HepG2 (cell line): ENCODE data around the gene CD300A. TPM values are rescaled to one million over a fixed set of nuclear protein-coding genes. Genes with fewer than 3 reads are reported as not detected.

Experiments
- ATAD3A ChIP-seq: sonication (generic); formaldehyde crosslinking; IDR thresholded peaks from 2 replicates; pipeline ENCODE4 v1.4.0; 2020; ENCODE audit warnings: missing genetic modification reagents
- BCL6 ChIP-seq: IDR thresholded peaks from 2 replicates; pipeline ENCODE4 v1.6.1; 2016; ENCODE audit warnings: missing genetic modification reagents, missing compliant biosample characterization
- ELF4 ChIP-seq: sonication (generic); formaldehyde crosslinking; IDR thresholded peaks from 2 replicates; pipeline ENCODE4 v1.5.0; 2020; ENCODE audit warnings: missing genetic modification reagents, mild to moderate bottlenecking, moderate library complexity, borderline replicate concordance
- GATAD2A ChIP-seq: IDR thresholded peaks from 2 replicates; pipeline ENCODE4 v1.6.1; 2016
- HIC2 ChIP-seq: sonication (generic); formaldehyde crosslinking; IDR thresholded peaks from 2 replicates; pipeline ENCODE4 v1.9.0; 2022; ENCODE audit warnings: low read depth, missing genetic modification reagents
- JUND ChIP-seq: sonication (generic); formaldehyde crosslinking; IDR thresholded peaks from 2 replicates; pipeline ENCODE4 v1.8.0; 2022; ENCODE audit warnings: mild to moderate bottlenecking, missing genetic modification reagents
- NFYC ChIP-seq: IDR thresholded peaks from 2 replicates; pipeline ENCODE4 v1.6.1; 2016; ENCODE audit warnings: missing genetic modification reagents, missing compliant biosample characterization
- RORA ChIP-seq: sonication (generic); formaldehyde crosslinking; IDR thresholded peaks from 2 replicates; pipeline ENCODE4 v1.5.0; 2020; ENCODE audit warnings: mild to moderate bottlenecking, missing genetic modification reagents, moderate library complexity
- TBP ChIP-seq: sonication (generic); formaldehyde crosslinking; IDR thresholded peaks from 2 replicates; pipeline ENCODE4 v1.5.0; 2020; ENCODE audit warnings: missing genetic modification reagents
- ZBTB49 ChIP-seq: sonication (generic); formaldehyde crosslinking; IDR thresholded peaks from 2 replicates; pipeline ENCODE4 v1.4.0; 2020; ENCODE audit warnings: missing genetic modification reagents, borderline replicate concordance
- ZMAT5 ChIP-seq: sonication (generic); formaldehyde crosslinking; IDR thresholded peaks from 2 replicates; pipeline ENCODE4 v1.5.0; 2020; ENCODE audit warnings: mild to moderate bottlenecking, low read depth, missing genetic modification reagents, borderline replicate concordance
- ZNF263 ChIP-seq: sonication (generic); formaldehyde crosslinking; IDR thresholded peaks from 2 replicates; pipeline ENCODE4 v1.4.0; 2020; ENCODE audit warnings: missing genetic modification reagents
- ZNF331 ChIP-seq: sonication (generic); formaldehyde crosslinking; IDR thresholded peaks from 2 replicates; pipeline ENCODE4 v1.4.0; 2020; ENCODE audit warnings: missing genetic modification reagents
- ZNF543 ChIP-seq: sonication (generic); formaldehyde crosslinking; IDR thresholded peaks from 2 replicates; pipeline ENCODE4 v1.4.0; 2020; ENCODE audit warnings: mild to moderate bottlenecking, missing genetic modification reagents
- polyA plus RNA-seq, 8 experiments: library from polyadenylated mRNA; depleted of rRNA in 3 of 8; stranded (reverse) in 7 of 8; unstranded in 1 of 8; fragments of >200 nt; fragmentation: Illumina TruSeq in 4 of 8; extraction: Trizol in 4 of 8; gene quantifications; 2 replicates each; pipeline versions ENCODE4 v1.2.1 to v1.2.3, GENCODE V29; 2011 to 2016; ENCODE audit warnings: low read depth in 4 of 8, missing spikeins in 1 of 8, mixed read lengths in 1 of 8; ENCODE audit not compliant: insufficient read depth in 1 of 8
- total RNA-seq, 5 experiments: library from RNA; depleted of rRNA; stranded (reverse); fragments of >200 nt; fragmentation: Illumina TruSeq; extraction: Trizol; gene quantifications; 2 replicates each; pipeline ENCODE4 v1.2.3, GENCODE V29; 2016; ENCODE audit warnings: low read depth in 1 of 5
- TF ChIP-seq, protein P1 (sequence below): sonication (generic); formaldehyde crosslinking; IDR thresholded peaks from 2 replicates; pipeline ENCODE4 v1.4.0; 2020; ENCODE audit warnings: mild to moderate bottlenecking, missing genetic modification reagents
- TF ChIP-seq, protein P2 (sequence below): sonication (generic); formaldehyde crosslinking; IDR thresholded peaks from 2 replicates; pipeline ENCODE4 v1.8.0; 2022; ENCODE audit warnings: missing genetic modification reagents, mild to moderate bottlenecking, moderate library complexity, borderline replicate concordance
- TF ChIP-seq, protein P3 (sequence below): sonication (generic); formaldehyde crosslinking; IDR thresholded peaks from 2 replicates; pipeline ENCODE4 v1.4.0; 2020; ENCODE audit warnings: missing genetic modification reagents, borderline replicate concordance

Gene CD300A
- total and polyA plus RNA-seq, 2 of the 13 experiments (the other 11 are each of a cell fraction or from before 2014, with no cell fraction given) = not detected

- TF ChIP-seq TBP (CRISPR knock-in tag) (no peak), HIC2 (CRISPR knock-in tag) (no peak), JUND (no peak), ZNF263 (CRISPR knock-in tag) (peak; percentile 23; the same call in 1 of the 2 replicates), ZBTB49 (no peak), ELF4 (CRISPR knock-in tag) (no peak), ATAD3A (CRISPR knock-in tag) (no peak), ZMAT5 (CRISPR knock-in tag) (no peak), BCL6 (peak; percentile 77), ZNF331 (no peak), GATAD2A (CRISPR knock-in tag) (peak; percentile 41; the same call in 1 of the 2 replicates), RORA (no peak), NFYC (CRISPR knock-in tag) (no peak), ZNF543 (CRISPR knock-in tag) (no peak)
- TF ChIP-seq, protein P1, sequence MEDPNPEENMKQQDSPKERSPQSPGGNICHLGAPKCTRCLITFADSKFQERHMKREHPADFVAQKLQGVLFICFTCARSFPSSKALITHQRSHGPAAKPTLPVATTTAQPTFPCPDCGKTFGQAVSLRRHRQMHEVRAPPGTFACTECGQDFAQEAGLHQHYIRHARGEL (CRISPR knock-in tag) = no peak
- TF ChIP-seq, protein P2, sequence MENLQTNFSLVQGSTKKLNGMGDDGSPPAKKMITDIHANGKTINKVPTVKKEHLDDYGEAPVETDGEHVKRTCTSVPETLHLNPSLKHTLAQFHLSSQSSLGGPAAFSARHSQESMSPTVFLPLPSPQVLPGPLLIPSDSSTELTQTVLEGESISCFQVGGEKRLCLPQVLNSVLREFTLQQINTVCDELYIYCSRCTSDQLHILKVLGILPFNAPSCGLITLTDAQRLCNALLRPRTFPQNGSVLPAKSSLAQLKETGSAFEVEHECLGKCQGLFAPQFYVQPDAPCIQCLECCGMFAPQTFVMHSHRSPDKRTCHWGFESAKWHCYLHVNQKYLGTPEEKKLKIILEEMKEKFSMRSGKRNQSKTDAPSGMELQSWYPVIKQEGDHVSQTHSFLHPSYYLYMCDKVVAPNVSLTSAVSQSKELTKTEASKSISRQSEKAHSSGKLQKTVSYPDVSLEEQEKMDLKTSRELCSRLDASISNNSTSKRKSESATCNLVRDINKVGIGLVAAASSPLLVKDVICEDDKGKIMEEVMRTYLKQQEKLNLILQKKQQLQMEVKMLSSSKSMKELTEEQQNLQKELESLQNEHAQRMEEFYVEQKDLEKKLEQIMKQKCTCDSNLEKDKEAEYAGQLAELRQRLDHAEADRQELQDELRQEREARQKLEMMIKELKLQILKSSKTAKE (CRISPR knock-in tag) = no peak
- TF ChIP-seq, protein P3, sequence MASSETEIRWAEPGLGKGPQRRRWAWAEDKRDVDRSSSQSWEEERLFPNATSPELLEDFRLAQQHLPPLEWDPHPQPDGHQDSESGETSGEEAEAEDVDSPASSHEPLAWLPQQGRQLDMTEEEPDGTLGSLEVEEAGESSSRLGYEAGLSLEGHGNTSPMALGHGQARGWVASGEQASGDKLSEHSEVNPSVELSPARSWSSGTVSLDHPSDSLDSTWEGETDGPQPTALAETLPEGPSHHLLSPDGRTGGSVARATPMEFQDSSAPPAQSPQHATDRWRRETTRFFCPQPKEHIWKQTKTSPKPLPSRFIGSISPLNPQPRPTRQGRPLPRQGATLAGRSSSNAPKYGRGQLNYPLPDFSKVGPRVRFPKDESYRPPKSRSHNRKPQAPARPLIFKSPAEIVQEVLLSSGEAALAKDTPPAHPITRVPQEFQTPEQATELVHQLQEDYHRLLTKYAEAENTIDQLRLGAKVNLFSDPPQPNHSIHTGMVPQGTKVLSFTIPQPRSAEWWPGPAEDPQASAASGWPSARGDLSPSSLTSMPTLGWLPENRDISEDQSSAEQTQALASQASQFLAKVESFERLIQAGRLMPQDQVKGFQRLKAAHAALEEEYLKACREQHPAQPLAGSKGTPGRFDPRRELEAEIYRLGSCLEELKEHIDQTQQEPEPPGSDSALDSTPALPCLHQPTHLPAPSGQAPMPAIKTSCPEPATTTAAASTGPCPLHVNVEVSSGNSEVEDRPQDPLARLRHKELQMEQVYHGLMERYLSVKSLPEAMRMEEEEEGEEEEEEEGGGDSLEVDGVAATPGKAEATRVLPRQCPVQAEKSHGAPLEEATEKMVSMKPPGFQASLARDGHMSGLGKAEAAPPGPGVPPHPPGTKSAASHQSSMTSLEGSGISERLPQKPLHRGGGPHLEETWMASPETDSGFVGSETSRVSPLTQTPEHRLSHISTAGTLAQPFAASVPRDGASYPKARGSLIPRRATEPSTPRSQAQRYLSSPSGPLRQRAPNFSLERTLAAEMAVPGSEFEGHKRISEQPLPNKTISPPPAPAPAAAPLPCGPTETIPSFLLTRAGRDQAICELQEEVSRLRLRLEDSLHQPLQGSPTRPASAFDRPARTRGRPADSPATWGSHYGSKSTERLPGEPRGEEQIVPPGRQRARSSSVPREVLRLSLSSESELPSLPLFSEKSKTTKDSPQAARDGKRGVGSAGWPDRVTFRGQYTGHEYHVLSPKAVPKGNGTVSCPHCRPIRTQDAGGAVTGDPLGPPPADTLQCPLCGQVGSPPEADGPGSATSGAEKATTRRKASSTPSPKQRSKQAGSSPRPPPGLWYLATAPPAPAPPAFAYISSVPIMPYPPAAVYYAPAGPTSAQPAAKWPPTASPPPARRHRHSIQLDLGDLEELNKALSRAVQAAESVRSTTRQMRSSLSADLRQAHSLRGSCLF = no peak
Observed at GRCh38 chr17:74435775-74436359, 30.6 kb upstream of the CD300A start (continued).
